ENCODE data around the gene TAGLN2. TPM values are rescaled to one million over a fixed set of nuclear protein-coding genes. Genes with fewer than 3 reads are reported as not detected.

TAGLN2 gene
- total RNA-seq, 1 experiment from 2014 or later: 526 TPM

DNA sequence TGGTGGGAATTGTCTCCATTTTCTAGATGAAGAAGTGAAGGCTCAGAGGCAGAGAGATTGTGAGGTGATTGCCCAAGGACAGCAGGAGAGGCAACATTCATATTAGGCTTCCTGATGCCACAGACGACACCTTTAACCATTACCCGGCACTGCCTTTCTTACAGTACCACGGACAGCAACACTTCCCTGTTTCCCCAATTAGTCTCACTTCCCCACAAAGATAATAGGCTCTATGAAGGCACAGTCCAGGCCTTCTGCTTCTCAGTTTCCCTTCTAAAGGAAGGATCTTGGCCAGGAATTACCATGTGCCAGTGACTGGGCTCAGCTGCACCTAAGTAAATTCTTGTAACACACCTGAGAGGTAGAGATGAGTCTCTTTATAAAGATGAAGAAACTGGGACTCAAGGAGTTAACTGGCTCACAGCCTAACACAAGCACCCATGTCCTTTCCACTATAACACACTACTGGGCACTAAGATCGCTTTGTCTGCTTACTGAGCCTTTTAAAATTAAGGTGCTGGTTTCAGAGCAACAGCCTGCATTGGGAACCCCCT is 10.5 kb upstream of the TAGLN2 start:
- no peak for DNase-seq (ENCODE audit: low read depth)

GRCh38 chr1:159935305-159935704 is 10.0 kb upstream of the TAGLN2 start:
- DNase-seq (ENCODE audit: low read depth): no peak

DNA sequence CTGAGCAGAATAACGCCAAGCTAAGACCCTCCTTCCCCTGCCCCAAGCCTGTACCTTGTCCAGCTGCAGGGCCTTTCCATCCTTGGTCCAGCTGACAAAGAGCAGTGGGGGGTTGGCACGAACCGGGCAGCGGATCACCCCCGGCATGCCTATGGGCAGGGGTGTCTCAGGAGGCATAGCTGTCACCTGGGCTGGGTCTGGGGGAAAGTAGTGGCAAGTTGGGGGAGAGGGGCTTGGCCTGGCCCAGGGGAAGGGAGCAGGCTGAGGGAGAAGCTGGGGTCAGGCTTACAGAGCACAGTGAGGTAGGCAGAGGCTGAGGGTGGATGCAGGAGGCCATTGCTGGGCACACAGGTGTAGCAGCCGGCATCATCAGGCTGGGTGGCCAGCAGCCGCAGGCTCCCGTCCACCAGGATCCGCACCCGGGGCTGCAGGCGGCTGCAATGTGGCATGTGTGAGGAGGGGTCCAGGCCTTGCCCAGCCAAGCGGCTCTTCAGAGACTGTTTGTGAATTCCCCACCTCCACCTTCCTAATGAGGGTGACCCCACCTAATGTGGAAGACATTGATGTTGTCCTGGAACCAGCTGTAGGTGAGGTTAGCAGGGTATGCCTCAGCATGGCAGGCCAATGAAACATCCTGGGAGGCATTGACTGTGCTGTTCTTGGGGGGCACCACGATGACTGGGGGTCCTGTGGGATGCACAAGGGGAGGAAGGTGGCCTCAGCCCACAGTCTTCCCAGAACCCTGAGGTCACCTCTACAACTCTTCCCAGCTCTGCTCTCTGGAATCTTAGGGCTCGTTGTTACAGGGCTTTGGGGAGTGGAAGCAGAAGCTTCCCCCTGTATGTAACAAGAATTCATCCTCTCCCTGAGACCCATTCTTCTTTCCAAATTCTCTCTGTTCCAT is 9.1 kb upstream of the TAGLN2 start:
- DNase-seq (ENCODE audit: low read depth): no peak

DNA sequence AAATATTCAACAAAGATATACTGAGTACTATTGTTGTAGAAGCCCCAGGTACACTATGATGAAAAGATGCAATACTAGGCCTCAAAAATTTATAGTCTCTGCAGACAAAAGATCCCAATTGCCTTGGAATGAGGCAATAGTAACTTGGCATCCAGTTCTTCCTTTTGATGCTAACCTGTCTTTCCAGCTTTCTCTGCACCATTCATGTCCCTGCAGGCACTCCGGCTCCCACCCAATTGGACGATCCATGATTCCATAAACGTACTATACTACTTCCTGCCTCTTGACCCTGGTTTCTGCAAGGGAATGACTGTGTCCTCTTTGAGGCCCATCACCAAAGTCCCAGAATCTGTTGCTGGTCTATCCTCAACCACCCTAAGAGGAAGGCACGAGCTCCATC is 8.0 kb upstream of the TAGLN2 start:
- DNase-seq (ENCODE audit: low read depth): no peak

DNA sequence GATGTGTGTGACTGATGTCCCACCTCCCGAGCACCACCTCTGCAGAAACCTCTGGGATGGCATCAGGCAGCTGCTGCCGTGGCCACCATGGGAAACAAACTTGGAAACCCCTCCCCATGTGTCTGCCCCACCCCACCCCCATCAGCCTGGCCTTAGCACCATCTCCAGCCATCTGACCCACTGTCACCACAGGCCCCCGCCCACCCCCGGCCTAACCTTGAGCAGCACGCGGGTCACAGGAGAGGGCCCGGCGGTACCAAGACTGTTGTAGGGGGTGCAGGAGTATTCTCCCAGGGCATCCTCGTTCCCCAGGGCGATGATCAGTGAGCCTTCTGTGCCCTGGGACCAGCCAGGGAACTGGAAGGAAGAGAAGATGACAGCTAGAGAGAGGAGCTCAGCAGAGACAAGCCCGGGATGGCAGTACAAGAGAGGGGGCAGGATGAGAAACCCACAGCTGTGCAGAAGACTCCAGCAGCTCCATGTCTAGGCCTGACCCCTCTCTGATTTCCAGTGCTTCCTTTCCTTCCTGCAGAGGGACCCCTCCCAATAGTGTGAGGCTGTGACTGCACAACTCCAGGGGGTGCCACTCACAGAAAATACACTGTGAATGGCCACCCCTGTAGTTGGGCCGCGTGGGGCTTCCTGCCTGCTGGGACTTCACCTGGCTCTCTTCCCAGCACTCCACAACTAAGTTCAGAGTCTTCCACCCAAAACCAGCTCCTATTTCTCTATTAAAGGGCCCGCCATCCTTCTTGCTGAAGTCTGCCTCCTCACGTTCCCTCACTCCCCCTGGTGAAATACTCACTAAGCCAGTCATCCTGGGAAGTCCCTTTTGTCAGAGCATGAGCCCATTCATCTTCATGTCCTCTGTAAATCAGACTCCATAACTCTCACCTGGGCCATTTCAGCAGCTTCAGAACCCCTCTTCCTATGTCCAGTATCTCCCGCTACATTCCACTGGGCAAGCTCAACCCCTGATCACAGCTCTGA is 7.3 kb upstream of the TAGLN2 start:
- DNase-seq (ENCODE audit: low read depth): no peak

- no peak for DNase-seq (ENCODE audit: low read depth)
Measured at GRCh38 chr1:159931795-159932173, 6.5 kb upstream of the TAGLN2 start.

DNA sequence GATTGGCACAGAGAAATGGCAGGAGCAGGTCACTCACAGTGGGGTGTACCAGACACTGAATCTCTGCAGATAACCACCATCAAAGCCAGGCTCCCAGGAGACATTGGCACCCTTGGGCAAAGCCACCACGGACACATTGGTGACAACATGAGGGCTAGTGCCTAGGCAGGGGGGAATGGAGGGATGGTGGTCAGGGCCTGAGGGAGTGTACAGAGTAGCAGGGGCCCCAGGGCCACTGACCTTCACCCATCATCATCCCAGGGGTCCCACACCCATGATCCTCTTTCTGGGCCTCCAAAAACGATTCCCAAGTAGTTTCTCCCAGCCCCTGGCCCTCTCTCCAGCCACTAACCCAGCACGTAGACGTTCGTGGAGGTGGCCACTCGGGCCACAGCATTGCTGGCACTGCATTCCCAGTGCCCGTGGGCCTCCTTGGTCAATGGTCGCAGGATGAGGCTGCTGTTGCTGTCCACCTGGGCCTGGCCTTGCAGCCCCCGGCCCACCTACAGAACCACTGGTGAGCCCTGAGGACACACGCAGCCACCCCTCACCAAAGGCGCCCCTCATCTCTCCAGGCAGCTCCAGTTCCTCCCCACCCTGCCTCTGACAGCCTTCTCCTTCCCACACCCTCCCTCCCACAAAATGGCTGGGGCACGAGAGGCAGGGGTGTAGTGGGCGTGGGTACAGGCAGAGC is 5.9 kb upstream of the TAGLN2 start:
- no peak for DNase-seq (ENCODE audit: low read depth)

- DNase-seq (ENCODE audit: low read depth): no peak
Measured at GRCh38 chr1:159930634-159931033, 5.3 kb upstream of the TAGLN2 start.

GRCh38 chr1:159930216-159930615 is 4.9 kb upstream of the TAGLN2 start:
- no peak for DNase-seq (ENCODE audit: low read depth)

- no peak for DNase-seq (ENCODE audit: low read depth)
Measured at GRCh38 chr1:159929155-159930051, 4.1 kb upstream of the TAGLN2 start.

DNA sequence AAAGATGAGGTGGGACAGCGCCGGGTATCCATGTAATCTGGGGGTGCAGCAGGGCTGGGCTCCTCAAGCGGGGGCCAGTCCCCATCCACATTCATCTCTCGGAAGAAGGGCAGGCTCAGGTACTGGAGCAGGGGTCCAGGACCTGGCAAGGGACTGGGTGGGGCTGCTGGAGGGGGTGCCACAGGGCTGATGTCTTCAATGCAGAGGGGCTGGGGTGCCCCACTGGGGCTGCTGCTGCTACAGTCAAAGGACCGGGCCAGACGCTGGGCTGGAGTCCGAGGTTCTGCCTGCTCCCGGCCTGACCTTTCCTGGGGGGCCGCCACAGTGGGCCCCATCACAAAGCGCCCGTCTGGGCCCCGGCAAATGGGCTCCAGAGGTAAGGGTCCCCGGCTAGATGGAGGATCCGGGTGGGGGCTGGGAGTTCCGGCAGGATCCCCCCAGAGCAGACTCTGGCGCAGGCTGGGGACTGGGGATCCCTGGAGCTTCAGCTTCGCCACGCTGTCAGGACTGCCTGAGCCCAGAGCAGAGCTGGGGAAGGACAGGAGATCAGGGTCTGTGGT is 3.3 kb upstream of the TAGLN2 start:
- DNase-seq (ENCODE audit: low read depth): no peak

DNA sequence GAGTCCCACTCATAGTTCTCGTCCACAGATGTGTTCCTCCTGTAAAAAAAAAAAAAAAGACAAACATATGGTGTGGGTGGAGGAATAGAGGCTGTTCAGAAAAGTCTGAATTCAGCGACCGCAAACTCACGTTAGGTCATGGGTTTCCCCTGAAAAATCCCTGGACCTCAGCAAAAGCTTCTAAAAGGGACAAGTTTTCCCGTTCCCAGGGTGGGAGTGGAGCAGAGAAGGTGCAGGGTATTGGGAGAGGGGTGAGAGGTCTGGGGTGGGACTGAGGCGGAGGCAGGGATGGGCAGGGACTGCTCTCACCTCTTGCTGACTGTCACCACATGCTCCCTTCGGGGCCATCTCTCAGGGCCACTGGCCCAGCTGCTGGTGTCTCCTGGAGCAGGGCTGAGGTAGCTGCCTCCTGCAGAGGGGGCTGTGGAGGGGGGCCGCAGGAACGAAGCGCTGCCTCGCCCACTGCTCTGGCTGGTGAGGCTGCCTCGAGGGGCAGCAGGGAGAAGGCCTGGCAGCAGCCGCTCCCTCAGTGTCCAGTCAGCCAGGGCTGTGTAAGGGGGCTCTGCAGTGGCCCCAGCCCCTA is 2.6 kb upstream of the TAGLN2 start:
- no peak for DNase-seq (ENCODE audit: low read depth)

DNA sequence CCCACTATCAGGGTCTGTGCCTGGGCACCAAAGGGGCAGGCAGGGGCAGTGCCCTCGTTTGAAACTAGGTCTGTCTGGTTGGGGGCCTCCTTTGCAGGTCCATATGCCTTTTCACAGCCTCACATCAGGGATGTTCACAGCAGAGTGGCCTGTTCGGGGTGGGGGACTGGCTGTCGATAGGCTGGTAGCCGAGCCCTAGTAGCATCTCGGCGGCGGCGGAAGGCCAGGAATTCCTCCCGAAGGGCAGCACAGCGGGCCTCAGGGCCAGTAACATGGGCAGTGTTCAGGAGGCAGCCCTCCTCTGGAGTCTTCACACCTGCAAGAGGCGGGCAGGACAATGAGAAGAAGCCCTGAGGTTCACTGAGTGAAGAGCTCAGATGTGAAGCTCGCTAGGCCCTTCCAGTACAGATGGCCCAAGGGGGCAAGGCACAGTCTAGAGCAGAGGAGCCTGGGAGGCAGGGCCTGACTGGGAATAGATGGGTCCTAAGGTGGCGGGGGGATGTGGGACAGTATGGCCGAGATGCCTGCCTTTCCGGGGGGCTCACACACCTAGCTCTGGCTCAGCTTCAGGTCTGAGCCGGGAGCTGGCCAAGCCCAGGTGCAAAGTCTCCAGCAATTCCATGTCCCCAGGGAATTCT is 2.0 kb upstream of the TAGLN2 start:
- no peak for DNase-seq (ENCODE audit: low read depth)

- peak; percentile 70 for DNase-seq (ENCODE audit: low read depth)
Measured at GRCh38 chr1:159925719-159926078, 392 bp upstream of the TAGLN2 start.

GRCh38 chr1:159924025-159924790 is 1.1 kb downstream of the TAGLN2 start:
- peak; percentile 90 for DNase-seq (ENCODE audit: low read depth)

- DNase-seq (ENCODE audit: low read depth): peak; percentile 93
Measured at GRCh38 chr1:159923203-159924024, 1.9 kb downstream of the TAGLN2 start.

GRCh38 chr1:159922511-159923202 is 2.6 kb downstream of the TAGLN2 start:
- DNase-seq (ENCODE audit: low read depth): no peak

Measured in M059J (cell line).